Mucosa of gallbladder (tissue), 1 donor: ENCODE data around the gene SLC26A8. TPM values are rescaled to one million over a fixed set of nuclear protein-coding genes. Genes with fewer than 3 reads are reported as not detected.

ENCODE experiments used
- DNase-seq: peaks from one replicate; pipeline ENCODE4 v3.0.0-alpha.2; 2020; ENCODE audit warnings: low spot score
- total RNA-seq: library from RNA; stranded (reverse); gene quantifications from one replicate; pipeline ENCODE4 v1.2.1, GENCODE V29; 2021
- donor health status: DM: no; HTN: no; CAD: no.

SLC26A8 gene
- total RNA-seq: not detected

DNA sequence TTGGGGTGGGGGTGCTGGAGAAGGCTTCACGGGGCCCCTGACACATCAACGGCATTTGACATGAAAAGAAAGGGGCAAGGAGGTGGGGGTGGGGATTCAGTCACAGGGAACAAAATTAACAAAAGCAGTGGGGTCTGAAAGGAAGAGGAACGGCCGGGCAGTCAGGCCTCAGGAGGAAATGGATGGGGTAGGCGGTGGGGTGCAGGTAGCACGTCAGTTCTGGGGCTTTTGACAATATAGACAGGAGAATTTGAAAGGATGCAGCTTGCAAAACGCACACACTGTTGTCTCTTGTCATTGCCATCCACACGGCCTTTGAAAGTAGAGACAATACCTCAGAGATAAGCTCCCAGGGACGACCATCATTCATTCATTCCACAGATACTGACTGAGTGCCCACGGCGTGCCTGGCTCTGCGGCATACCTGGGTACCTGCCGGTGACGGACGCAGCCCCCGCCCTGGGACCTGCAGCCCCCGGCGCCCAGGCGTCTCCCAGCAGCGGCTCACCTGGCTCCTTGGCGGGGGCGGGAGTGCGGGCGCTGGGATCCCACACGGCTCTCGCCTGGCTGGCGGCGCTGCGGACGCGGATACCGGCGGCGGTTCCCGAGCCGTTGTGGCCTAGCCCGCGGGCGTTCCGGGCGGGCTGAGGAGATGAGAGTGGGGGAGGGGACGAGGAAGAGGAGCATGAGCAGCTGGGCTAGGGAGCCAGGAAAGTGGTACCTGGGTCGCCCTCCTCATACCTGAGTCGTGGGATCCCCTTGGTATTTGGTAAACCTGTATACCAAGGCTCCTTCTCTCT, at the start of gene SLC26A8:
Gene SLC26A8 (minus strand): TSS at position 646 of the 800 bp plus-strand sequence. CDS start 4,934 bp downstream, outside the sequence.
- DNase-seq: no peak

DNA sequence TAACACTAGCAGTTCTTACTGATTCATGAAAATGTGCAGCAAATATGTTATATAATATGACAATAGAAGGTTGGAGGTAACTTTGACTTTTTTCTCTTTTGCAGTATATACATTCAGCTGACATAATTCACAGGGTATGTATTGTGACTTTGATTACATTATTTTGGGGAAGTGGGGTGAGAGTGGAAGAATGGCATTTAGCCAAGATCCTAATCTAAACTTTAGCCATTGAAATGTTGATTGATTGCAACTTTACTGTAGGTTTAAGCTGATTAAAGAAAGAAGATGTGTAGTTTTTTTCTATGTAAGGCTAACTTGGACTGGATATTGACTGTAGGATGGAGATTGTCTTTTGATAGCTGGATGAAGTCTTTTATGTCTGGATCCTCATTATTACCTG, 49.1 kb upstream of the SLC26A8 start:
- DNase-seq: no peak

DNA sequence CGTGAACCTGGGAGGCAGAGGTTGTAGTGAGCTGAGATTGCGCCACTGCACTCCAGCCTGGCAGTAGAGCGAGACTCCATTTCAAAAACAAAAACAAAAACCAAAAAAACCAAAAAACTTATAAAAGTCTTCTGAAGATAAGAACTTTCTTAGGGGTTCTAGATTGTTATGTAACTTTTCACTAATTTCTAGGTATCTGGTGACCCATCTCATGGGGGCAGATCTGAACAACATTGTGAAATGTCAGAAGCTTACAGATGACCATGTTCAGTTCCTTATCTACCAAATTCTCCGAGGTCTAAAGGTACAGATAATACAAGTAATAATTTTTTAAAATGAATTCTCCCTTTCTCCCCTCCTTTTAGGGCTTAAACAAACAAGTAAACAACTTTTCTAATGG, 48.2 kb upstream of the SLC26A8 start:
- no peak for DNase-seq

- no peak for DNase-seq
These were observed 47.3 kb upstream of the SLC26A8 start for GRCh38 chr6:36071714-36072113.

GRCh38 chr6:36071281-36071680, 46.8 kb upstream of the SLC26A8 start:
- no peak for DNase-seq

DNA sequence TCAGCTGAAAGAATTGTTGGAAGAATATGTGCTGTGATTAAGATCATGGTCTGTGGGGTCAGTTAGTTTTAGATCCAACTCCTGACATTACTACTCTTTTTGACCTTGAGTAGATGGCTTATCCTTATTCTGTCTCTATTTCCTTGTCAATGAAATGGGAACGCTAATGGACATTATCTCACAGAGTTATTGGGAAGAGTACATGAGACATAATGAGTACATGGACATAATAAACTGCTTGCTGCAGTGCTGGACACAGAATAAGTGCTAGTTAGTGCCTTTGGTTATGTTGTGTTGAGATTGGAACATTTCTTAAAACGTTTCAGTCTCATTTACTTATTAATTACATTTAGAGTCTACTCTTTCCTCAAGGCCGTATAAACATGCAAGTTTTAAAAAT, 45.8 kb upstream of the SLC26A8 start:
- no peak for DNase-seq

GRCh38 chr6:36069573-36069972, 45.1 kb upstream of the SLC26A8 start:
- DNase-seq: no peak

DNA sequence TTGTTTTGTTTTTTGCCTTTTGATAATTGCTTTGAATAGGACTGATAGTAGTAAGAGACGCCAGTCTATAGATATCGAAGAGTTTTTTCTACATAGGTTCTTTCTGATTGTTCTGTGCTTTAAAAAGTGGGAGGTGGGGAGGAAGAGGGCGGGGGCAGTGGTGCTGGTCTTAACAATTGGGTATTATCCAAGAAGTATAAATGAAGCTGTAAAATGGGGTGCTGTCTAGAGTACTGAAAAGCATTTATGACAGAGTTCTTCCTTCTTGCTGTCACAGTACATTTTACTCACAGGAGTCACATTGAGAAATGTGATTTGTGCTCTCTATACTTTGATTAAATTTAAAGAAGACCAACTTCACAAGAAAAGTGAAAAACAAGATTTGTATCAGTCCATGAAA, 44.1 kb upstream of the SLC26A8 start:
- DNase-seq: no peak

DNA sequence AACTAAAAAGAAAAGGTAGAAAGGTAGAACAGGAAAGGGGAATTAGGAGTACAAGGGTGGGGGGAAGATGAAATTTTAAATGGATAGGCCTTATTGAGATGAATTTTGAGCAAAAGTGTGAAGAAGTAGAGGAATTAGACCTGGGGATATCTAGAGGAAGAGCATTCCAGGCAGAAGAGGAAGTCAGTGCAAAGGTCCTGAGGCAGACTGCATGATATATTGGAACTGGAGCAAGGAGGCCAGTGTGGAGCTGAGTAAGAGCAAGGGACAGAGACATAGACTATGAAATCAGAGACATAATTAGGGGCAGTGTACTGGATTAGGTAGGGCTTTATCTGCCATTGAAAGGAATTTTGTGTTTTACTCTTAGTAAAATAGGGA, 43.6 kb upstream of the SLC26A8 start:
- DNase-seq: no peak

- no peak for DNase-seq
These were observed 43.1 kb upstream of the SLC26A8 start for GRCh38 chr6:36067374-36068011.

DNA sequence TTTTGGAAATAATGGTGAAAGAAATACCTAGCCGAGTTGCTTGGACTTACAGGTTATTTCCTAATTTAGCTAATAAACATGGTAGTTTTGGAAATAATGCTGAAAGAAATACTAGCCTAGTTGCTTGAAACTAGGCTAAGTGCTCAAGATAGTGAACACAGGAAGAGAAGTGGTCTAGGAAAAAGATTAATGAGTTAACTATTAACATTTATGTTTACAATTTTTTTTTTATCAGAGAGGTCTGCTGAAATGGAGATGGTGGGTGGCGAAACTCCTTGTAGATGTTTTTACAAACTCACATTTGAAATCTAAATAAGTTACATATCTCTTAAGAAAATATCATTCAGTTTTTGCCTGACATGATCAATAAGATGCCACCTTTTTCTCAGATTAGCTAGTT, 42.4 kb upstream of the SLC26A8 start:
- no peak for DNase-seq

DNA sequence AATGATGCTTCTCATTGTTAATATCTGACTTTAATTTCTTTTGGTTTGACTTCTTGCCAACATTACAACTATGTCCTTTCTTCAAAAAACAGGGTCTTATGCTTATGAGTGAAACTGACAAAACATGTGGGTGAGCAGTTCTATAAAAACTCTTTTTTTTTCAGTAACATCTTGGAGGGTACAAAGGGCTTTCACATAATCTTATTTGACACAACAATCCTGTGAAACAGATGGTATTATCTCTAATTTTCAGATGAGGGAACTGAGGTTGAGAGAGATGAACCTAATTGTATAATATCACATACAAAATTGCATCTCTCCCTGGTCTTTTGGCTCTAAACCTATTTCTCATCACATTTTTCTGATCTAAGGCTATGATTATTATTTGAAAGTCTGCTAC, 41.5 kb upstream of the SLC26A8 start:
- DNase-seq: no peak

GRCh38 chr6:36064770-36065396, 40.4 kb upstream of the SLC26A8 start:
- DNase-seq: no peak

- DNase-seq: no peak
These were observed 39.0 kb upstream of the SLC26A8 start for GRCh38 chr6:36063318-36064060.

GRCh38 chr6:36062247-36062646, 37.8 kb upstream of the SLC26A8 start:
- DNase-seq: no peak

- DNase-seq: no peak
These were observed 36.8 kb upstream of the SLC26A8 start for GRCh38 chr6:36061236-36061635.

GRCh38 chr6:36056178-36056577, 31.7 kb upstream of the SLC26A8 start:
- no peak for DNase-seq

DNA sequence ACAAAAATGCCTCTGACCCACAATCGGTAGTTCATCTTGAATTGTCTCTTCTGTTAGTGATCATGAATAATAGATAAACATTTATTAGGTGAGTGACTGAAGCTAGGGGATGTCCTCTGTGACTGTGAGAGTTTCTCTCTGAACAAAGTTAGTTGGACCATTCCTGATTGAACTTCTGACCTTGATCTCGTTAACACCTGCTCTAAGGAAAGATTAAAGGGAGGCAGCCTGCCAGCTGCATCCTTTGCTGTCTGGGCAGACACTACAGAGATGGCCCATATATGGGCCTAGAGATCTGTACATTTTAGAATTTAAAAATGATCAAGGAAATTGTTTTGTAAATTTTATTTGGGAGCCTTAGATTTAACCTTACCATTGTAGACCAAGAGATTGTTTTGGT, 30.5 kb upstream of the SLC26A8 start:
- no peak for DNase-seq

GRCh38 chr6:36054415-36054814, 30.0 kb upstream of the SLC26A8 start:
- no peak for DNase-seq

GRCh38 chr6:36053878-36054277, 29.4 kb upstream of the SLC26A8 start:
- no peak for DNase-seq

DNA sequence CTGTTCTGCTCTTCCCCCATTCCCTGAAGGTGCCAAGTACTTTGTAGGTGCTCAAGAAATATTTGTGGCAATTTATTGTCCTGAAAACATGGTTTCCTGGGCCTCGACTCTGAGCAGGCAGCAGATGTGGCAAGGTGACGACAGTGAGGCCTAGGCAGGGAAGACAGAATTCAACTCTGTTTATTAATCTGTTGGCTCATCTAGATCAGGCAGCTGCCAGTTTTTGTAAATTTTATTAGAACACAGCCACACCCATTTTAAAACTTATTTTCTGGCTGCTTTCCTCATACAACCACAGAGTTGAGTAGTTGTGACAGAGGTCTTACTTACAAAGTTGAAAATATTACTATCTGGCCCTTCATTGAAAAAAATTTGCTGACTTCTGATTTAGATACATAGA, 27.7 kb upstream of the SLC26A8 start:
- DNase-seq: no peak

DNA sequence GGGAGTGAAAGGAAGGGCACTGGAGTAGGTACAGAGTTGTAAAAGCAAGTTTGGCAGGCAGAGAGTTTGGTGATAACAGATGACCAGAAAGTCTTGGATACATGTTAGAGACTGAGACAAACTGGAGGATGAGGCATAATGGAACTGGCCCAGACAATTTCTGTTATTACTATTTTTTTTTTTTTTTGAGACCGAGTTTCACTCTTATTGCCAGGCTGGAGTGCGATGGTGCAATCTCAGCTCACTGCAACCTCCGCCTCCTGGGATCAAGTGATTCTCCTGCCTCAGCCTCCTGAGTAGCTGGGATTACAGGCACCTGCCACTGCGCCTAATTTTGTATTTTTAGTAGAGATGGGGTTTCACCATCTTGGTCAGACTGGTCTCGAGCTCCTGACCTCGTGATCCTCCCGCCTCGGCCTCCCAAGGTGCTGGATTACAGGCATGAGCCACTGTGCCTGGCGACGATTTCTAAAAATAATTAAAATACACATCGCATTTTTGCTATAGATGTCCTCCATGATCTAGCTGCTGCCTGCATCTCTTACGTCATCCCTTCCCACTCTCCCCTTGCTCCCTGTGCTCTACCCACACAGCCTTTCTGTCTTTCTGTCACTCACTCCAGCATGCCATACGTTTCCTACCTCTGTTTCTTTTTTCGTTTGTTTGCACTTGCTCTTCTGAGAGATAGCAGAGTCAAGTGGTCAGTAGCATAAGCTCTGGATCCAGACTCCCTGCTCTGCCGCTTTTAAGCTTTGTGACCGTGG, 26.7 kb upstream of the SLC26A8 start:
- no peak for DNase-seq
